HUDEP-2 (cell line): ENCODE results near the gene CGB7.

Source experiments
- DNase-seq, 76 experiments: peaks; one replicate each; lab custom pipeline; 2025; ENCODE audit not compliant: unreplicated experiment in 76 of 76; lab: John Stamatoyannopoulos, UW

Gene CGB7

DNA sequence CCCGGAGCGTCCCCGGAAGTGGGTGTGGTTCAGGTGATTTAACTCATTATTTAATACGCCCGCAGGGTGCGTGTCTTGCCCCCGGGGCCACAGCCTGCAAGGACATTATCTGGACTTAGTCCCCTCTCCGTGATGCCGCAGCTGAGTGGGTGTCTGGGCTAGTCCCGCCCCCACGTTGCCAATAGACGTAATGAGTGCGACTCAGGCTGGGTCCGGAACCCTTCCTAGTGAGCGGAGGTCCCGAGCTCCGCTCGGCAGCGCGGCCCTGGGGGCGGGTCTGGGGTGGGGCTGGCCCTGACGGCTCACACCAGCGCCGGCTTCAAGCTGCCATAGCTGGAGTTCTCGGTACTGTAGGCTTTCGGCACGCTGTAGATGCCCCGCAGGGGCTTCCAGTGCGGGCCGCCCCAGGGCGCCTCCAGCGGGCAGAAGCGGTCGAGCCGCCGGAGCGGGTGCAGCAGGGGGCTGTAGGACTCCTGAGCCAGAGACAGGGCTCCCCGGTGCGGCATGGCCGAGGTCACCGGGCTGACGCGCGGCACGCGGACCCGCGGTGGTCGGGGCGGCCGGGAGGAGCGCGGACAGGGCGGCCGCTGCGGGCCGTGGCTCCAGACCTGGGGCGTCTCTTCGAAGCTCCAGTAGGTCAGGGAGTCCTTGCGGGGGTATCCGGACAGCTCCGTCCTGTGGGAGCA lies 39.7 kb downstream of the CGB7 start:
- DNase-seq, result peak in 65 of 76 experiments; percentile 22 to 85 (median 61)

DNA sequence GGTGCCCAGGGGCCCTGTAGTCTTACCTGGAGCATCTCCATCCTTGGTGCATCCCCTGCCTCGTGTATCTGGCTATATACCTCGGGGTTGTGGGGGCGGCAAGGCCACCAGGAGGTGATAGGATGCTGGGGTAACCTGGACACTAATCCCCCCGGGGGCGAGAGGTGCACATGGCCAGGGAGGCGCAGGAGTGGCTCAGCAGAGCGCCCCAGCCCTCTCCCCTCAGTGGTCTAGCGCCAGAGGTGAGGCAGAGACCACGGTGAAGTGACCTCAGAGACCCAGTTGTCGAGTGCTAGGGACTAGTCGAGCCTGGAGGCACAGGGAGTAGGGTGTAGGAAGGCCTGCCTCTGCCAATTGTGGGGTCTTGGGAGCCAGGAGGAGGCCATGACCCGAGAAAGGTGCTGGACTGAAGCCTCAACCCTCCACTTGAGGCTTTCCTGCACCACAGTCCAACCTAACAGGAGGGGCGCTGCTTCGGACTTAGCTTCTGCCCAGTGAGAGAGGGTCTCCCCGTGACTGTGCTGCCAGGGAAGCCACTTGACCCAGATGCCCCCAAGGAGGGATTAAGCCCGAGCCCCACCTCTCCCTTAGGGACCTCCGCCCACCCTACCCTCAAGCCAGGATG lies 40.4 kb downstream of the CGB7 start, which contains the start of gene LHB:
Gene LHB (minus strand): TSS at position 51 of the 625 bp plus-strand sequence. CDS start 10 bp downstream, at position 41.
- no peak for DNase-seq

DNA sequence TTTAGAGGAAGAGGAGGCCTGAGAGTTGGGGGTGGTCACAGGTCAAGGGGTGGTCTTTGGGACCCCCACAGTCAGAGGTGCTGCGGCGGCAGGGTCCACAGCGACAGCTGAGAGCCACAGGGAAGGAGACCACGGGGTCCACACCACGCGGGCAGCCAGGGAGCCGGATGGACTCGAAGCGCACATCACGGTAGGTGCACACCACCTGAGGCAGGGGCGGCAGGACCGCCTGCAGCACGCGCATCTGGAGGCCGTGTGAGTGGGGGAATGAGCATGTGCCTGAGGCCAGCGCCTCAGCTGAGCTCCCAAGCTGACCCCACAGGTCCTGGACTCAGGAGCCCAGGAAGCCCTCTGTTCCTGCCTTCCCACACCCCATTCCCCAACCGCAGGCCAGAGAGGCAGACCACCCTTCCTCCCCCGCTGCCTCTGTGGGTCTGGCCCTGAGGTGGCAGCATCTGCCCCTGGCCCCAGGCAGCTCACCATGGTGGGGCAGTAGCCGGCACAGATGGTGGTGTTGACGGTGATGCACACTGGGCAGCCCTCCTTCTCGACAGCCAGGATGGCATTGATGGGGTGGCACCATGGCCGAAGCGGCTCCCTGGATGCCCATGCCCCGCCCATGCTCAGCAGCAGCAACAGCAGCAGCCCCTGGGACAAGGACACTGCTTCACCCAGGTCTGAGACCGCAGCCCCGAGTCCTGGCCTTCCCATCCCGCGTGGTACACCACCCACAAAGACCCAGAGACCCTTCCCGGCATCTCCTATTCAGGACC lies 41.3 kb downstream of the CGB7 start:
- no peak for DNase-seq

GRCh38 chr19:49014870-49015255 lies 42.7 kb downstream of the CGB7 start:
- DNase-seq, result no peak

DNA sequence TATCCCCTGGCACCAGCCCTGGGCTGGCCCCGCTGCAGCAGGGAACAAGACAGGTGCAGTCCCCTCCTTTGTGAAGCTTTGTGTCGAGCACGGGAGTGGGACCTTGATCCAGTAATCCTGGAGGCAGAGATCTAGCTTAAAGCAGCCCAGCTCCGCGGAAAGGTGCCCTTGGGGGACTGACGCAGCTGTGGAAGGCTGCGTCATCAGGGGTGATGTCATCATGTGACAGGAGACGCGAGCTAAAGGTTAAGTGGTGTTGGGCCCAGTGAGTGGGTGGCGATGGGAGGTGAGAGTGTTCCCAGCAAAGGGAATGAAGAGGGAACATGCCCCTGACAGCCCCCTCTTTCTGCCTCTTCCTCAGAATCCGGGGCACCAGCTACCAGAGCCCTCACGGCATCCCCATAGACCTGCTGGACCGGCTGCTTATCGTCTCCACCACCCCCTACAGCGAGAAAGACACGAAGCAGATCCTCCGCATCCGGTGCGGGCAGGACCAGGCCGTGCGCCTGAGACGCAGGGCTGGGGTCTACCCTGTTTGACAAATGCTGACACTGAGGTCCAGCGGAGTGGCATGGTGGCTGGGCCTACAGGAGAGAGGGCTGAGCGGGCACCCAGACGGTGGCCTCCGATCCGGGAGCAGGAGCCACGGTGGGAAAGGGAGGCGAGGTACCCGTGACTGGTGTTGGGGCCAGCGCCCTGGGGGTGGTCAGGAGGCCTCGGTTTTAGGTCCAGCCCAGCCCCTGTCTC lies 43.3 kb downstream of the CGB7 start:
- DNase-seq, result no peak

DNA sequence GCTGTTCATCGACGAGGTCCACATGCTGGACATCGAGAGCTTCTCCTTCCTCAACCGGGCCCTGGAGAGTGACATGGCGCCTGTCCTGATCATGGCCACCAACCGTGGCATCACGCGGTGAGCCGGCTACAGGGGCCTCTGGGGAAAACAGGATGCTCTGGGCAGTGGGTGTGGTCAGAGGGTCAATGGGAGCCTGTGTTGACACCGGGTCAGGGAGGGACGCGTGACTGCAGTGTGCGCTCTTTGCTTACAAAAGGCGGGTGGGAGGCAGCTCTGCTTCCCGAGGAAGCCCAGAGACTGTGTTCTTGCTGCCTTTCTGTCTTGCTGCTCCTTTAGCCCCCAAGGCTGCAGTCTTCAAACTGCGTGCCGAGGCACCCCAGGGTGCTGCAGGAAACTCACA lies 46.4 kb downstream of the CGB7 start:
- DNase-seq, result no peak

- no peak for DNase-seq
Measured at GRCh38 chr19:49010453-49010852, 47.1 kb downstream of the CGB7 start.

GRCh38 chr19:49009828-49010227 lies 47.7 kb downstream of the CGB7 start:
- DNase-seq, result no peak

DNA sequence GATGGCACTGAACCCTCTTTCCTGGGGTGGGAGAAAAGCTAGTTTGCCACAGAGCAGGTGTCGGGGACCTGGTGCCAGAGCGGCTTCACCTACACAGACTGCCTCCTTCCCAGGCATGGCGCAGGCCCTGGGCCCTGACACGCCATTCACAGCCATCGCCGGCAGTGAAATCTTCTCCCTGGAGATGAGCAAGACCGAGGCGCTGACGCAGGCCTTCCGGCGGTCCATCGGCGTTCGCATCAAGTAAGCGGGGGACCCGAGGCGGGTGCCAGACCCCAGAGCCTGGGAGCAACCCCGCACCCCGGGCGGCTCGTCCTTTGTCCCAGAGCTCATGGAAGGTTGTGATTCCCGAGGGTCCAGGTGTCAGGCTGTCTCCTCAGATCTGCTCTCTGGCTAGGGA lies 50.6 kb downstream of the CGB7 start:
- DNase-seq, result no peak

- no peak for DNase-seq
Measured at GRCh38 chr19:49004964-49005614, 52.5 kb downstream of the CGB7 start.
